GM19328 (cell line): ENCODE measurements around the gene HAUS3.
"Not testable (repeated sequence)": the region's sequence is repeated elsewhere in the genome, so short reads cannot be mapped to it uniquely, and the experiment has no call there.

ENCODE experiments used
- ATAC-seq: cut with Tn5 transposase; IDR thresholded peaks from one replicate; pipeline ENCODE4 v1.9.1; 2021; ENCODE audit warnings: mild to moderate bottlenecking, moderate library complexity; ENCODE audit not compliant: unreplicated experiment

Gene HAUS3

GRCh38 chr4:2275546-2276251, 33.8 kb upstream of the HAUS3 start:
- no peak for ATAC-seq

GRCh38 chr4:2275044-2275397, 33.1 kb upstream of the HAUS3 start:
- not testable (repeated sequence) for ATAC-seq

GRCh38 chr4:2274320-2275043, 32.6 kb upstream of the HAUS3 start:
- ATAC-seq, result no peak

- ATAC-seq, result no peak
Observed at GRCh38 chr4:2273657-2274319, 31.9 kb upstream of the HAUS3 start.

- no peak for ATAC-seq
Observed at GRCh38 chr4:2273221-2273620, 31.3 kb upstream of the HAUS3 start.

DNA sequence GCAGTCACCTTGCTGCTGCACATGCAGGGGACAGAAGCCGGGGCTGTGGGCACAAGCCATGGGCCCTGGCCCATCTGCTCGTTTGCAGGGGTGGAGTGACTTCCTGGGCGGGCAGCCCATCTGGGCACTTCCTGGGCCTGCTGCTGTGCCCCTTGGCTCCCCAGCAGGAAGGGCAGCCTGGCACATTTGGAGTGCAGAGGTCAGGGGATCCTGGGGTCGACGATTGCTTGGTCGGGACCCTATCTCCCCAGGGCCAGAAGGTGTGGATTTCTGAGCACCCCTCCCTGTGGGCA, 30.9 kb upstream of the HAUS3 start:
- ATAC-seq, result no peak

DNA sequence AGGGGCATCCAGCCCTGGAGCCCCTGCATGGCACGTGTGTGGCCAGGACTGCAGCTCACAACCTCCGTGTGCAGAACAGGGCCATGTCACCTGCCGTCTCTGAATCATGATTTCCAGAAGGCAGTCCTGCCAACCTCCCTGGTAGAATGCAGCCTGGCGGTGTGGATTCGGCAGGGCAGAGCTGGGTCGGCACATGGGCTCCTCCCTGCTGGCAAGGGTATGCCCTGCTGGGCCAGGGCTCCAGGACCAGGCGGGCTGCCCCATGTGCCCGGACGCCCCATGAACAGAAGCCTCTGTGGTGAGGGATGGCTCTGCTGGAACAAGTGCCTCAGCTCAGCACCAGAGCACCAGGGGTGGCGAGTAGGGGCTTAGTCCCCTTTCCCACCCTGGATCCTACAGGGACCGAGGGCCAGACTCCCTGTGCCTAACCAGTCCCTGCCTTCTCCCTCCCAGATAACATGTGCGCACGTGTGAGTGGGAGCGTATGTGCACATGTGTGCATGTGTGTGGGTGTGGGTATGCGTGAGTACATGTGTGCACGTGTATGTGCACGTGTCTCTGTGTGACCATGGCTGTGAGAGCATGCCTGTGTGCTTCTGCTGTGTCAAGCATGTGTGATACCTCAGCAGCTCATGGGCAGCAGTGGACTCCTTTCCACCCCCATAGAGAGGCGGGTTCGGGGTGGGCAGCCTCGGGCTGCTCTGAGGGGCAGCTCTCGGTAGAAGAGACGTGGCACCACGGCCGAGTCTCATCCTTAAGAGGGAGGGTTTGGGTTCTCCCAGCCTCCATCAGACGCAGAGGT, 30.3 kb upstream of the HAUS3 start:
- ATAC-seq, result no peak

- no peak for ATAC-seq
Observed at GRCh38 chr4:2271279-2272025, 29.5 kb upstream of the HAUS3 start.

GRCh38 chr4:2270341-2271165, 28.6 kb upstream of the HAUS3 start:
- ATAC-seq, result no peak

GRCh38 chr4:2269618-2270163, 27.8 kb upstream of the HAUS3 start:
- ATAC-seq, result no peak

DNA sequence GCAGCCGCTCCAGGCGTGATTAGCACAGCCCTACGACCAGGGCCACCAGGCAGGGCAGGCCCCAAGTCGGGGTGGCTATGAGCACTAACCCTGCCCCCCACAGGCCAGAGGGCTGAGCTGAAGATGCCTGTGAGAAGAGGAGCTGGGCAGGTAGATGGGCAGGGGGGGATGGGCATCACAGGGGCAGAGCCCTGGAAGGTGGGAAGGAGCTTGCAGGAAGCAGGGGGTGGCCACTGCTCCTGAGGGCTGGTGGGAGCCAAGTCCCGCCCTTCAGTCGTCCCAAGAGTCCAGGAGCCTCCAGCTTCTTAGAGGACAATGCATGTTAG, 27.2 kb upstream of the HAUS3 start:
- ATAC-seq, result no peak

GRCh38 chr4:2268357-2269205, 26.7 kb upstream of the HAUS3 start:
- ATAC-seq, result no peak

GRCh38 chr4:2267841-2268240, 25.9 kb upstream of the HAUS3 start:
- ATAC-seq, result no peak

- ATAC-seq, result no peak
Observed at GRCh38 chr4:2267320-2267811, 25.4 kb upstream of the HAUS3 start.

GRCh38 chr4:2266821-2267220, 24.9 kb upstream of the HAUS3 start:
- no peak for ATAC-seq

GRCh38 chr4:2266181-2266580, 24.3 kb upstream of the HAUS3 start:
- no peak for ATAC-seq

DNA sequence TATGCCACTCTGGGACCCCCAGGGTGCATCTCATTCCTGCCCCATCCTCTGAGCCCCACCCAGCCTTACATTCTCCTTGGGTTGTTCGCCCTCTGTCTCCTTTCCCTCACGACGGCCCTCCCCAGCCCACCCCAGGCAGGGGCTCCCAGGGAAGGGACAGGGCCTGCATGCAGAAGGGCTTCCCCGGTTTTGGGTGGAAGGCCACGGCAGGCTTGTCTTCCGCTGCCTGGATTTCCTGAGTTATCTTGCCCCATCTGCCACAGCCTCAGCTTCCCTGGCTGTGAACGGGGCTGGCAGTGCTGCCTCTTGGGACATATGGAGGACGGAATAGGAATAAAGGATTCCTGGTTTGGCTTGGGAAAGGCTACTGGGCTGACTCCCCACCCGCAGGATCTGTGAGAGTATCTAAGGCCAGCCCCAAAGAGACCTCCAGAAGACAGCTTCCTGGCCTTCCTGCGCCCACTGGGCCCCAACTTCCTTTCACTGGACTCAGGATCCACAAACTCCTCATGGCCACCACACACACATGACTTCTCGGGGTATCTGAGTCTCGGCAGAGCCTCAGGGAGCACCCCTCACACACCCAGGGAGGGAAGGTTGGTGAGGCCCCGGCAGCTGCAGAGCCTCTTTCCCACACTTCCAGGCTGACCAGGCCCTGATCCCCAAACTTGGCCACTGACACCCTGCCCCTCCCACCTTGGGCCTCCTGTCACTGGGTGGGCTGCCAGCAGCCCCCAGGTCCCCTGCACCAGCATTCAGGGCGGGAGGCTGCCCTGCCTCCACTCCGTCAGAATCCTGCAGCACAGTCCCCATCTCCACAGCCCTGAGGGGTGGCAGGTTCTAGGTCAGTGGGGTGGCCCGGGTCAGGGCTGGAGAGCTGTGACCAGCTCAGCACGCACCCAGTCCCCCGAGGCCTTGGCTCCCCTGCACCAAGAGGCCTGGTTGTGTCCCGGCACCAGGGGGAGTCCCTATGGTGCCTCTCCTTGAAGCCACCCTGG, 23.5 kb upstream of the HAUS3 start:
- no peak for ATAC-seq
